ENCODE measurements around the gene FAM219A. TPM values are rescaled to one million over a fixed set of nuclear protein-coding genes. Genes with fewer than 3 reads are reported as not detected.
"Not testable (repeated sequence)": the region's sequence is repeated elsewhere in the genome, so short reads cannot be mapped to it uniquely, and the experiment has no call there.

FAM219A gene
- total RNA-seq, 1 donor from 2014 or later = 17.5 TPM

- Mint-ChIP-seq H3K9me3 (ENCODE audit: low read depth) (peaks cover 3% of the 10 kb centered on the region), H3K4me3 (ENCODE audit: low read depth) (no peak overlapping the region), H3K27ac (no peak overlapping the region), H3K27me3 (peaks cover 19% of the 10 kb centered on the region), H3K36me3 (ENCODE audit: insufficient read depth) (peaks cover 8% of the 10 kb centered on the region), H3K4me1 (ENCODE audit: low read depth) (peaks cover 5% of the 10 kb centered on the region)
- no peak for TF ChIP-seq CTCF (IDR thresholded peaks at IDR 0.05; ENCODE audit: unreplicated experiment)
- DNase-seq (ENCODE audit: low spot score, unreplicated experiment) = no peak
Measured at GRCh38 chr9:34363619-34364351, 94.6 kb downstream of the FAM219A start.

- DNase-seq (ENCODE audit: low spot score, unreplicated experiment) = no peak
- peaks cover 5% of the 10 kb centered on the region for H3K4me1 Mint-ChIP-seq (ENCODE audit: low read depth)
- H3K36me3 Mint-ChIP-seq (ENCODE audit: insufficient read depth) = peaks cover 8% of the 10 kb centered on the region
- H3K27me3 Mint-ChIP-seq = peaks cover 19% of the 10 kb centered on the region
- H3K4me3 Mint-ChIP-seq (ENCODE audit: low read depth) = no peak overlapping the region
- TF ChIP-seq CTCF (IDR thresholded peaks at IDR 0.05; ENCODE audit: unreplicated experiment) = no peak
- H3K27ac Mint-ChIP-seq = no peak overlapping the region
- peaks cover 9% of the 10 kb centered on the region for H3K9me3 Mint-ChIP-seq (ENCODE audit: low read depth)
Measured at GRCh38 chr9:34362614-34363214, 95.7 kb downstream of the FAM219A start.

GRCh38 chr9:34352957-34353356, 105.4 kb downstream of the FAM219A start:
- H3K4me1 Mint-ChIP-seq (ENCODE audit: low read depth) = not testable (repeated sequence)

GRCh38 chr9:34352122-34352652, 106.2 kb downstream of the FAM219A start:
- H3K4me3 Mint-ChIP-seq (ENCODE audit: low read depth); DNase-seq (ENCODE audit: low spot score, unreplicated experiment); H3K4me1 Mint-ChIP-seq (ENCODE audit: low read depth); H3K27ac Mint-ChIP-seq; H3K9me3 Mint-ChIP-seq (ENCODE audit: low read depth); H3K27me3 Mint-ChIP-seq: not testable (repeated sequence)
- peaks cover 14% of the 10 kb centered on the region for H3K36me3 Mint-ChIP-seq (ENCODE audit: insufficient read depth)

More at GRCh38 chr9:34352957-34353356, 105.4 kb downstream of the FAM219A start:
- H3K4me3 Mint-ChIP-seq (ENCODE audit: low read depth); H3K27me3 Mint-ChIP-seq; DNase-seq (ENCODE audit: low spot score, unreplicated experiment); H3K27ac Mint-ChIP-seq: not testable (repeated sequence)
- Mint-ChIP-seq H3K36me3 (ENCODE audit: insufficient read depth) (peaks cover 14% of the 10 kb centered on the region), H3K9me3 (ENCODE audit: low read depth) (peaks cover 17% of the 10 kb centered on the region)

- Mint-ChIP-seq H3K9me3 (ENCODE audit: low read depth) (no peaks in the 10 kb centered on the region), H3K4me3 (ENCODE audit: low read depth) (no peak overlapping the region), H3K36me3 (ENCODE audit: insufficient read depth) (peaks cover 6% of the 10 kb centered on the region), H3K27ac (no peak overlapping the region), H3K27me3 (no peaks in the 10 kb centered on the region), H3K4me1 (ENCODE audit: low read depth) (no peaks in the 10 kb centered on the region)
- DNase-seq (ENCODE audit: low spot score, unreplicated experiment) = no peak
- TF ChIP-seq CTCF (IDR thresholded peaks at IDR 0.05; ENCODE audit: unreplicated experiment) = no peak
Measured at GRCh38 chr9:34349324-34349723, 109.0 kb downstream of the FAM219A start.

Other genes starting within 250 kb of the FAM219A start
- 9.1 and 10.0 TPM in 2 replicates for gene KIF24, start 129.3 kb downstream of the FAM219A start, total RNA-seq
- gene NUDT2, start 129.0 kb downstream of the FAM219A start, total RNA-seq = 21.1 TPM in 2 replicates
- gene MYORG, start 81.7 kb downstream of the FAM219A start, total RNA-seq = 8.8 and 9.2 TPM in 2 replicates
- 1.2 and 3.5 TPM in 2 replicates for gene DNAI1, start 235 bp upstream of the FAM219A start, total RNA-seq
- gene ENHO, start 64.4 kb upstream of the FAM219A start, total RNA-seq = 4.0 and 4.5 TPM in 2 replicates
- gene CNTFR, start 131.2 kb upstream of the FAM219A start, total RNA-seq = 2.3 and 2.7 TPM in 2 replicates
- 29.3 and 30.5 TPM in 2 replicates for gene RPP25L, start 153.5 kb upstream of the FAM219A start, total RNA-seq
- gene DCTN3, start 161.9 kb upstream of the FAM219A start, total RNA-seq = 101 and 102 TPM in 2 replicates
- gene ARID3C, start 170.5 kb upstream of the FAM219A start, total RNA-seq = 8.5 and 12.0 TPM in 2 replicates
- gene SIGMAR1, start 179.2 kb upstream of the FAM219A start, total RNA-seq = 62.1 and 64.6 TPM in 2 replicates
- 82.5 and 85.6 TPM in 2 replicates for gene GALT, start 188.1 kb upstream of the FAM219A start, total RNA-seq
- gene IL11RA, start 193.6 kb upstream of the FAM219A start, total RNA-seq = 27.5 and 27.8 TPM in 2 replicates
- 0.67 and 1.6 TPM in 2 replicates for gene CCL27, start 204.1 kb upstream of the FAM219A start, total RNA-seq
- gene CCL19, start 232.7 kb upstream of the FAM219A start, total RNA-seq = 0.53 TPM in 1 of 2 replicates, not detected in the other

Data from progenitor cell of endocrine pancreas (in vitro differentiated cells).